Aorta (tissue), 5 donors: ENCODE results near the gene NUB1. TPM values are rescaled to one million over a fixed set of nuclear protein-coding genes. Genes with fewer than 3 reads are reported as not detected.

Source experiments
- ATAC-seq: fragments of 200-7000 bp; cut with Tn5 transposase; one replicate; pipeline ENCODE4 v1.9.1; 2022; ENCODE audit warnings: moderate library complexity; ENCODE audit not compliant: low FRiP score
- DNase-seq, 2 donors: peaks; one replicate each; pipeline ENCODE4 v3.0.0-alpha.2; 2020
- H3K27ac ChIP-seq, 2 donors: one replicate each; pipeline ENCODE4 v1.5.1; 2013; ENCODE audit warnings: low read length in 2 of 2, mild to moderate bottlenecking in 2 of 2, moderate library complexity in 2 of 2, control low read depth in 1 of 2, inconsistent platforms in 1 of 2, low read depth in 1 of 2
- H3K27me3 ChIP-seq, 2 donors: one replicate each; pipeline ENCODE4 v1.6.1; 2013; ENCODE audit warnings: control low read depth in 1 of 2, low read length in 1 of 2, mild to moderate bottlenecking in 1 of 2, moderate library complexity in 1 of 2; ENCODE audit not compliant: insufficient read depth in 2 of 2, control insufficient read depth in 1 of 2
- H3K36me3 ChIP-seq, 2 donors: one replicate each; pipeline ENCODE4 v1.6.1; 2013; ENCODE audit warnings: control low read depth in 1 of 2, low read length in 1 of 2, mild to moderate bottlenecking in 1 of 2; ENCODE audit not compliant: insufficient read depth in 2 of 2, control insufficient read depth in 1 of 2
- H3K4me1 ChIP-seq, 2 donors: one replicate each; pipeline ENCODE4 v1.6.1; 2013; ENCODE audit warnings: low read length in 2 of 2, control low read depth in 1 of 2, mild to moderate bottlenecking in 1 of 2, moderate library complexity in 1 of 2; ENCODE audit not compliant: insufficient read depth in 2 of 2, control insufficient read depth in 1 of 2
- H3K4me3 ChIP-seq, 2 donors: one replicate each; pipeline ENCODE4 v1.5.1; 2013; ENCODE audit warnings: low read length in 2 of 2, control low read depth in 1 of 2, mild to moderate bottlenecking in 1 of 2
- H3K9me3 ChIP-seq: one replicate; pipeline ENCODE4 v1.6.1; 2013; ENCODE audit warnings: mild to moderate bottlenecking, low read length; ENCODE audit not compliant: control insufficient read depth
- WGBS, 2 donors: extraction: QIAGEN DNeasy Blood & Tissue Kit; methylation state at CpG; one replicate each; pipeline ENCODE4 v1.1.7; 2013; 5-methylcytosine and 5-hydroxymethylcytosine counted together
- intact Hi-C, 2 donors: fragments of 100-400 bp; cut with DNase I; formaldehyde crosslinking; loops; one replicate each; pipeline versions ENCODE4 v1.14.2 to v1.15.0; 2022
- polyA plus RNA-seq, 2 donors: library from polyadenylated mRNA; stranded (reverse); fragments of 200-250 nt; gene quantifications; one replicate each; pipeline ENCODE4 v1.2.3, GENCODE V29; 2013
- total RNA-seq, 2 donors: library from RNA; stranded (reverse); fragmentation: NEBNext Ultra II Directional; extraction: Animal tissue kit (Norgen Biotek cat#: 25700); gene quantifications; one replicate each; pipeline ENCODE4 v1.2.1, GENCODE V29; 2021
- donor health status: healthy with polysubstance abuse.
- donor health status: Bipolar disorder and iron deficiency.
- donor health status: DM: no; HTN: no; CAD: no.
- donor health status: DM: no; HTN: no; CAD: no.
- donor health status: DM: yes; HTN: yes; CAD: no.

NUB1 gene
- total and polyA plus RNA-seq, 4 donors: 34.6 to 56.6 (median 41.8) TPM

DNA sequence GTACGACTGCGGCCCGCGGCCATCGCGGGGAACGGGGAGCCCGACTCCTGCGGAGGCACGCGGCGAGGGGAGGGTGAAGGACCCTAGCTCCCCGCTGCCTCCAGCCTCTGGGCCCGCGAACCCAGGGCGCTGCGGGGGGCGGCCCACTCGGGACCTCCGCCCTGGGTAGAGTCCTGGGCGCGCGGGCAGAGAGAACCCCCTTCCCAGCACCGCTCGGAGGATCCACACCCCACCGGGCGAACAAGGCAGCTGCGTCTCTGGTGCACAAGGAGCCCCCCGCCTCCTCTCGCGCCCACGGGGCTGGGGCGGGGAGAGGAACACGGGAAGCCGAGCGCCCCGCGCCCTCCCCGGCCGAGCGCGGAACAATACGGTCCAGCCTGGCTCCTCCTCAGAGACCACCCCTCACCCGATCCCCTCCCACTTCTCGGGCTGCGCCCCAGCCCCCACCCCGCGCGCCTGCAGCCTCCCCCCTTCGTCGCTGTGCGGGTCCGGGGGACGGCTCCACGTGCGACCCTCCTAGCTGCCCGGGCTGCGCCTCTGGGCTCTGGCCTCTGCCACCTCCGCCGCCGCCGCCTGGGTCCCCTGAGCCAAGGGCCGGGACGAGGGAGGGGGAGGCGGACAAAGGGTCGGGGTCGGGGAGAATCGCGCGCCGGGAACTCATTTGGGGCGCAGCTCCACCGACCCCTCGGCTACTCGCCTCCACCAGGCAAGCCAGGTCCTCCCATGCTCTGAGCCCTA lies 68.2 kb downstream of the NUB1 start, which contains the start of gene WDR86:
TSS of gene WDR86 (minus strand) at position 372 of the 738 bp plus-strand sequence. CDS start 449 bp downstream, outside the sequence.
- peak; percentile 23 for ATAC-seq
- Histone ChIP-seq H3K4me1 (no peaks in the 10 kb centered on the region), H3K9me3 (no peaks in the 10 kb centered on the region), H3K27ac (no peak within 1 kb of the TSS), H3K36me3 (no peaks in the 10 kb centered on the region), H3K4me3 (peak within 1 kb of the TSS in 1 of 2 donors; percentile 27), H3K27me3 (peaks cover 0 to 2% of the 10 kb centered on the region in 2 donors)
- no peak for DNase-seq
- WGBS, 2 donors: 0 to 1% methylated on average over 40 to 75 of the region's 75 CpGs
- intact Hi-C loops: no loop called here

DNA sequence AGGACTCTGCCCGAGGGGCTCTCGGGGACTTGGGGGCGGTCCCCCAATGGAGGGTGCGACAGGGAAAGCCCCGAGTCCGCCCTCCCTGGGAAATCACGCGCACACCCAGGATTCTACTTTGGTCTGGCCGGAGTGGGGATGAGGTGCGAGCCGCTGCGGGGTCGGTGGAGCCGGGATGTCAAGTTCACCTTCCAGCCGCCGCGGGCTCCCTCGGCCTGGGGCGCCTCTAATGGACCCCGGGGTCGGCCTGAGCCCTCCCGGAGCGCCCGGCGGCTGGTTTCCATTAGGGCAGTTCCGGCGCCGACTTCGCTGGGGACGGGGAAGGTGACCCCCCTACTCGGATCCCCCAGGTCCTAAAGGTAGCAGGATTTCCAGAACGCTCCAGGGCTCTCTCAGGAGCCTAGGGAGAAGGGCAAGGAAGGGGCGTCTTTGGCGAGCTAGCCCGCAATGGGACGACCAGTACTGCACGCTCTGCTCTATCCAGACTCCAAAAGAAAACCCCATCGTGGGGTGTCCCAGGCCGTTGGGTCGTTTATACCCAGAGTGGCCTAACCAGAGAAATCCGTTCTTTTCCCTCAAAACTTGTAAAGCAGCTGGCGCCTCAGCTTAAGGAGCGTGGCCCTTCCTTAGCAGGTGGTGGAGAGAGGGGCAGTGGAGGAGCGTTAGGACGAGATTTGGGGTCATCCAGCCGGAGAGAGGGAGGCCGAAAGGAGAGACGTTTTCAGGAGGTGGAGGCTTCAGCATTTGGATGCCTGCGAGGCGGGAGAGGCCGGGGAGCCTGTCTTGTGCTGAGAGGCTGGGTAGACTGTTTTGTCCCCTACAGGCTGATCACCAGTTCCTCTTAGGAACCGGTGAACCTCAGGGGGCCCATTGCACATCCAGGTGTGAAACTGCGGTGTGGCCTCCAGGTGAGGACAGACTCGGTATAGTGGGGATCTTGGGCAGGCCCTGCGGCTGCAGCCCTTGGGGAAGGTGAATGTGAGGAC lies 69.1 kb downstream of the NUB1 start:
- Histone ChIP-seq H3K27me3 (peaks cover 0 to 2% of the 10 kb centered on the region in 2 donors), H3K36me3 (no peaks in the 10 kb centered on the region), H3K9me3 (no peaks in the 10 kb centered on the region), H3K27ac (no peak overlapping the region), H3K4me3 (peak overlapping the region in 1 of 2 donors; percentile 27), H3K4me1 (no peaks in the 10 kb centered on the region)
- intact Hi-C loops: no loop called here
- DNase-seq: no peak
- WGBS, 2 donors: 30 to 31% methylated on average over 52 to 55 of the region's 55 CpGs
- ATAC-seq: peak; percentile 33

DNA sequence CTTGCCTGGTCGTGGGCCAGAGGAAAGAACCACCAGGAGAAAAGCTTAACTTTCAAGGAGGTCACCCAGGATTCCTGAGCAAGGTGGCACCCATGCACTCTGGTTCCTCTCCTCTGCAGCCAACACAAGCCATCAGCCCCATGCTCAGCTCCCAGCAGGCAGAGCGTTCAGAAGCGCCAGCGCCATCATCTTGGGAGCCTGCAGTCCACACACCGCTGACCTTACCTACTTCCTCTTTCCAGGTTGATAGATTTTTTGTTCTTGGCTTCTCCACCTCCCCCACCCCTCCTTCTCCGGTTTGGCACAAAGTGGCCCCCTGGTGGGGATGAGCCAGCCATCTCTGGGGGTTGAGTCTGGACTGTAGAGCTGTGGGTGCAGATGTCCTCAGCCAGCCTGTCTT lies 69.9 kb downstream of the NUB1 start:
- Histone ChIP-seq H3K4me1 (no peaks in the 10 kb centered on the region), H3K4me3 (no peak overlapping the region), H3K27ac (no peak overlapping the region), H3K9me3 (no peaks in the 10 kb centered on the region), H3K36me3 (no peaks in the 10 kb centered on the region), H3K27me3 (peaks cover 0 to 2% of the 10 kb centered on the region in 2 donors)
- ATAC-seq (no peak), DNase-seq (no peak)
- 85 to 91% methylated on average over 6 of the region's 6 CpGs for WGBS, 2 donors
- intact Hi-C loops: no loop called here

DNA sequence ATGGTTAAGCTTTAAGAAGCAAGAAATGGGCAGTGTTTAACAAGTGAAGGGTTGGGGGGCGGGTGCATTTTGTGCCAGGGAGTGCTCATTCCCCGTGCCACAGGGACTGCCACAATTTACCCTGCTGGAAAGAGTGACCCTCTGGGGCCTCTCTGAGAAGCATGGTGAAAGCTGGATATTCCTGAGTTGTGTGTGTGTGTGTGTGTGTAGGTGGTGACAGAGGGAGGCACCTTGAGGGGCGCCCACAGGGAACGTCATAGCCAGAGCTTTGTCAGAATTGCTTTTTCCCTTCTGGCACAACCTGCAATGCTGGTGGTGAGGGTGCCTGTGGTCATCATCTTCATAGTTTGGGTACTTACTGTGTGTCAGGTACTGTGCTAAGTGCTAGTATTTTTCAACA lies 70.7 kb downstream of the NUB1 start:
- H3K27ac ChIP-seq: no peak overlapping the region
- no peaks in the 10 kb centered on the region for H3K9me3 ChIP-seq
- H3K4me3 ChIP-seq: no peak overlapping the region
- intact Hi-C loops: no loop called here
- 80 to 83% methylated on average over 4 of the region's 4 CpGs for WGBS, 2 donors
- H3K4me1 ChIP-seq: no peaks in the 10 kb centered on the region
- H3K36me3 ChIP-seq: no peaks in the 10 kb centered on the region
- H3K27me3 ChIP-seq: peaks cover 0 to 2% of the 10 kb centered on the region in 2 donors
- ATAC-seq (no peak), DNase-seq (no peak)

DNA sequence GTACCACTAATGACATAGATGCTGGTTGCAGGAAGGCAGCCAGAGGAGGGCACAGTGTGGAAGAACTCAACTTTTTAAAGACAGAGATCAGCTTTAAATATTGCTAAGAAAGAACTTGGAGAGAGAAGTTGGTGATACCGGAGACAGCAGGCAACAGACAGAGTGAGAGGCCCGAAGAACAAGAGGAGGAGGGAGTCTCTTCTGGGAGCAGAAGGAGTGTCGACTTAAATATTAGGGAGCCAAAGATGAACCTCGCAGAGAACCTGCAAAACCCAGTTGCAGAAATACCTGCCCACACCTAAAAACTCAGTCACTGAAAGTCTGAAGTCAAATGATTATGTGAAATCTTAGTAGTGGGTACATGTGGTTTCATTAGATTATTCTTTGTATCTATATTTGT lies 71.6 kb downstream of the NUB1 start:
- no peak overlapping the region for H3K4me3 ChIP-seq
- WGBS, 2 donors: 94 to 98% methylated on average over 4 of the region's 4 CpGs
- H3K27ac ChIP-seq: no peak overlapping the region
- peaks cover 0 to 2% of the 10 kb centered on the region in 2 donors for H3K27me3 ChIP-seq
- intact Hi-C loops: no loop called here
- ATAC-seq (no peak), DNase-seq (no peak)
- no peaks in the 10 kb centered on the region for H3K4me1 ChIP-seq
- no peaks in the 10 kb centered on the region for H3K9me3 ChIP-seq
- no peaks in the 10 kb centered on the region for H3K36me3 ChIP-seq

DNA sequence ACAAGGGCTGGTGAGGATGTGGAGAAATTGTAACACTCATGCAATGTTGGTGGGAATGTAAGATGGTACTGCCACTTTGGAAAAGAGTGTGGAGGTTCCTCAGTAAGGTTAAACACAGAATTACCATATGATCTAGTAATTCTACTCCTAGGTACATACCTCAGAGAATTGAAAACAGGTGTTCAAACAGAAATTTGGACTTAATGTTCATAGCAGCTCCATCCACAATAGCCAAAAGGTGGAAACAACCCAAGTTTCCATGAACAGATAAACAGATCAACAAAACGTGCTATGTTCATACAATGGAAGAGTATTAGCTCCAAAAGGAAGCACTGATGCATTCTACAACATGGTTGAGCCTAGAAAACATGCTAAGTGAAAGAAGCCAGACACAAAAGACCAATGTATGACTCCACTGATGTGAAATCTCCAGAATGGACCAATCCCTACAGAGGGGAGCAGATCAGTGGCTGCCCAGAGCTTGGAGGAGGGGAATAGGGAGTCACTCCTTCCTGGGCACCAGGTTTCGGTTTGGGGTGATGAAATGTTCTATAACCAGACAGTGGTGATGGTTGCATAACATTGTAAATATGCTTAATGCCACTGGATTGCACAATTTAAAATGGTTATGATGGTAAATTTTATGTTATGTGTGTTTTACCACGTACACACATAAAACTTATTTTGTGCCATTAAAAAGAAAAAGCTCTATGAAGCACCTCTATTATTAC lies 73.9 kb downstream of the NUB1 start:
- peak in 1 of 2 donors; percentile 33 for DNase-seq
- no peaks in the 10 kb centered on the region for H3K36me3 ChIP-seq
- intact Hi-C loops: no loop called here
- 80 to 81% methylated on average over 3 of the region's 3 CpGs for WGBS, 2 donors
- H3K4me1 ChIP-seq: no peaks in the 10 kb centered on the region
- no peak overlapping the region for H3K27ac ChIP-seq
- ATAC-seq: no peak
- no peaks in the 10 kb centered on the region for H3K27me3 ChIP-seq
- no peak overlapping the region for H3K4me3 ChIP-seq
- H3K9me3 ChIP-seq: peaks cover 5% of the 10 kb centered on the region

DNA sequence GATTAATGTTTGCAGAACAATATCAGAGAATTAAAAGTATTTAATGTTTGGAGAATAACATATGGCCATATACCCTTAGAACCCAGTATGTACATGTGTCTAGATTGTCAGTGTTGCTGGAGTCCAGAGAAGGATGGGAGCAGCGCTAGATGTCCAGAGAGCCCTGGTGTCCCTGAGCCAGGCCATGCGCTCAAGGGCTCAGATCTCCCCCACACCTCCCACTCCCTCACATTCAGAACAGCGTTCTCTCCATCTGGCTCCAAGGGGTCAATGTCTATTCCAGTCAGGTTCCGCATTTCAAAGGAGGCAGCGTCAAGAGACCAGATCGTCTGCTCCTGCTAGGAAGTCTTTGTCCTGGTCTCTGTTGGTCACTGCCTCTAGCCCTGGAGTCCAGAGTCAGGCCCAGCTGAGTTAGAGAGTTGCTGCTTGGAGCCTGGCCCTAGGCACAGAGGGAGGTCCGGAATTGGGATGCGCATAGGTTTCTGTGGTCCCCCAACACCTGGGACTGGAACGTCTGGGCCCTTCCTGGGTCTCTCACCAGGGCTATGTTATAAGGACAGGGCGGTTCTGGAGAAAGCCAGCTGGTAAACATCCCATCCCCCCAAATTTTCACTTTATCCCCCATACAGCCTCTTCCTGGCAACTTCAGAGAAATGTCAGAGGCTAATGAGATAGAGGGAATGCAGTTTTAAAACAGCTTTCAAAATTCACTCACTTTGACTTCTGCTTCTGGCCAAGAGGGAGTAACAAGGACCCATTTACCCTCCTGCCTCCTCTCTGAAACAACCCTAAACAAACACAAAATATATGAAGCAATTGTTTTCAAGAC lies 74.7 kb downstream of the NUB1 start:
- Histone ChIP-seq H3K4me3 (no peak overlapping the region), H3K9me3 (peaks cover 5% of the 10 kb centered on the region), H3K27ac (no peak overlapping the region), H3K4me1 (no peaks in the 10 kb centered on the region), H3K27me3 (no peaks in the 10 kb centered on the region), H3K36me3 (no peaks in the 10 kb centered on the region)
- peak; percentile 9 to 51 for DNase-seq
- intact Hi-C loops: no loop called here
- ATAC-seq: no peak
- 90 to 91% methylated on average over 10 of the region's 10 CpGs for WGBS, 2 donors

DNA sequence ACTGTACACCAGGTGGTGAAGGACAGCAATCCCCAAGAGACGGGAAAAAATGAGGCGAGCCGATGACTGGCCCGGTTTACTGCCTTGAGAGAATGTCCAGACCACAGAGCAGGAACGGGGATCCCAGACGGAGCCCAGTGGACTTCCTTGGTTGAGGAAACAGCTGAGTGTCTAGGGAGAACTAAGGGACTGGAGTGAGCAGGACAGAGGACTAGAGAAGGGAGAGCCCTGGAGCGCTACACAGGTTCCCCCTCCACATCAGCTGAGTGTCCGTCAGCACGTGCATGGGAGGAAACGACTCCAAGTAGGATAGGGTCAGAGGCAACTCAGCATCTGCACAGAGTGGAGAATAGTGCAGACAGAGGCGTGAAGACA lies 75.3 kb downstream of the NUB1 start:
- no peak for ATAC-seq
- Histone ChIP-seq H3K9me3 (peaks cover 6% of the 10 kb centered on the region), H3K4me1 (no peaks in the 10 kb centered on the region), H3K27me3 (no peaks in the 10 kb centered on the region), H3K36me3 (no peaks in the 10 kb centered on the region), H3K4me3 (no peak overlapping the region), H3K27ac (no peak overlapping the region)
- intact Hi-C loops: no loop called here
- WGBS, 2 donors: 63 to 78% methylated on average over 11 of the region's 11 CpGs
- DNase-seq: no peak
